Bronchial epithelial cell (primary cell): ENCODE results near the gene C2orf81. TPM values are rescaled to one million over a fixed set of nuclear protein-coding genes. Genes with fewer than 3 reads are reported as not detected.

Experiments used
- DNase-seq: peaks from one replicate; pipeline ENCODE4 v3.0.0-alpha.2; 2010; ENCODE audit warnings: low read depth
- FAIRE-seq: peaks from 2 replicates; lab custom pipeline; 2011; peaks lifted over from hg19 to GRCh38; lab: Jason Lieb, UNC
- H3K27me3 ChIP-seq: 2 replicates; pipeline ENCODE4 v1.5.1; 2011; ENCODE audit warnings: low read length; ENCODE audit not compliant: control insufficient read depth, insufficient read depth
- H3K36me3 ChIP-seq: 2 replicates; pipeline ENCODE4 v1.5.1; 2011; ENCODE audit warnings: low read length; ENCODE audit not compliant: control insufficient read depth, insufficient read depth
- H3K4me3 ChIP-seq: 2 replicates; pipeline ENCODE4 v1.5.1; 2011; ENCODE audit warnings: mild to moderate bottlenecking, low read depth, low read length, control low read depth
- total RNA-seq: library from RNA; depleted of rRNA; stranded (reverse); fragments of >200 nt; gene quantifications from 2 replicates; pipeline ENCODE4 v1.2.1, GENCODE V29; 2014
- TF ChIP-seq, protein P1 (sequence below): IDR thresholded peaks from 2 replicates; pipeline ENCODE4 v1.5.1; 2011; ENCODE audit warnings: mild to moderate bottlenecking, moderate library complexity, low read length, control low read depth, inconsistent platforms; ENCODE audit not compliant: insufficient read depth, severe bottlenecking

C2orf81 gene
- total RNA-seq, 1 donor from 2014 or later = 0.26 TPM

- H3K4me3 ChIP-seq = peak within 1 kb of the TSS; percentile 64
- no peaks in the 10 kb centered on the region for H3K36me3 ChIP-seq
- DNase-seq (peak; percentile 64), FAIRE-seq (no peak)
- TF ChIP-seq, protein P1, sequence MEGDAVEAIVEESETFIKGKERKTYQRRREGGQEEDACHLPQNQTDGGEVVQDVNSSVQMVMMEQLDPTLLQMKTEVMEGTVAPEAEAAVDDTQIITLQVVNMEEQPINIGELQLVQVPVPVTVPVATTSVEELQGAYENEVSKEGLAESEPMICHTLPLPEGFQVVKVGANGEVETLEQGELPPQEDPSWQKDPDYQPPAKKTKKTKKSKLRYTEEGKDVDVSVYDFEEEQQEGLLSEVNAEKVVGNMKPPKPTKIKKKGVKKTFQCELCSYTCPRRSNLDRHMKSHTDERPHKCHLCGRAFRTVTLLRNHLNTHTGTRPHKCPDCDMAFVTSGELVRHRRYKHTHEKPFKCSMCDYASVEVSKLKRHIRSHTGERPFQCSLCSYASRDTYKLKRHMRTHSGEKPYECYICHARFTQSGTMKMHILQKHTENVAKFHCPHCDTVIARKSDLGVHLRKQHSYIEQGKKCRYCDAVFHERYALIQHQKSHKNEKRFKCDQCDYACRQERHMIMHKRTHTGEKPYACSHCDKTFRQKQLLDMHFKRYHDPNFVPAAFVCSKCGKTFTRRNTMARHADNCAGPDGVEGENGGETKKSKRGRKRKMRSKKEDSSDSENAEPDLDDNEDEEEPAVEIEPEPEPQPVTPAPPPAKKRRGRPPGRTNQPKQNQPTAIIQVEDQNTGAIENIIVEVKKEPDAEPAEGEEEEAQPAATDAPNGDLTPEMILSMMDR = peak; percentile 16
- H3K27me3 ChIP-seq = no peaks in the 10 kb centered on the region
Observed at GRCh38 chr2:74441690-74442482, 20.5 kb upstream of the C2orf81 start, which contains the start of gene RTKN. TSS of gene RTKN (minus strand) at chr2:74441937. CDS start at chr2:74441816, 121 bp downstream.

GRCh38 chr2:74441170-74441689, 19.8 kb upstream of the C2orf81 start:
- DNase-seq (no peak), FAIRE-seq (no peak)
- H3K27me3 ChIP-seq = no peaks in the 10 kb centered on the region
- peaks cover under 1% of the 10 kb centered on the region for H3K36me3 ChIP-seq
- peak overlapping the region; percentile 64 for H3K4me3 ChIP-seq
- TF ChIP-seq, protein P1 = no peak

DNA sequence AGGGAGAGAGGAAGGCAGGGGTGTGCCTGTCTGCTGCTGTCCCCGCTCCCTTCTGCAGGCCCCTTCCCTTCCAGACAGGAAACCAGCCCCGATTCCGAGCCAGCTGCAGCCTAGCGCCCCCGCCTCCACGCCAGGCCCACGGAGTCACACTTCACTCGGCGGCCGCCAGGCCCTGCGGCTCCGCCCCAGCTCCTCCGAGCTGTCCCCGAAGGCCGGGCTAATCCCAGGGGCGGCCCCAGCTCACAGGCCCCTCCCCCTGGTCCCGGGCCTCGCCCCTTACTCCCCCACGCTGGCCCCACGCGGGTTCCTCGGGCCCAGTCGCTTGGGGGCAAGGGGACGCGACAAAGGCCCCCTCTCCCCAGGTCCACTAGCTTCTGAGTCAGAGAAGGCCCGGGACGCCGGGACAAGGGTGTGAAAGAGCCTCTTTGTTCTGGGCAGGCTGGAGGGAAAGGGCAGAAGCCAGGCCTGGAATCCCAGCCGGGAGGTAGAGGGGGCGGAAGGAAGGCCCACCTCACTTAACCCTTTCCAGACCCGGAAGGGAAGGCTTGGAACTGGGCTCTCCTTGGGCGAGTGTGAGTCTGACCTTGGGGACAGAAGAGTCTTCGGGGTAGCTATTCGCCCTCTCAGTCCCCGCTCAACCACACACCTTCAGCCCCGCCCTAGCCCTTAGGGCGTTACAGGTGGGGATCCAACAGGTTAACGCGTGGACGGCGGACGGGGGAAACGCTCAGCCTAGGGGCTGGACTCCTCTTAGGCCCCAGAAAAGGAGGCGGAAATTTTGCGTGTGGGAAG, 19.2 kb upstream of the C2orf81 start:
- Histone ChIP-seq H3K4me3 (peak overlapping the region; percentile 64), H3K36me3 (peaks cover 2% of the 10 kb centered on the region), H3K27me3 (no peaks in the 10 kb centered on the region)
- no peak for FAIRE-seq
- TF ChIP-seq, protein P1 = peak; percentile 31
- peak; percentile 55 for DNase-seq

- no peak for DNase-seq
- TF ChIP-seq, protein P1 = no peak
Observed at GRCh38 chr2:74439803-74440377, 18.5 kb upstream of the C2orf81 start.

GRCh38 chr2:74439373-74439772, 18.0 kb upstream of the C2orf81 start:
- TF ChIP-seq, protein P1 = no peak
- DNase-seq (no peak), FAIRE-seq (no peak)
- Histone ChIP-seq H3K27me3 (no peaks in the 10 kb centered on the region), H3K36me3 (peaks cover 2% of the 10 kb centered on the region), H3K4me3 (no peak overlapping the region)

More at GRCh38 chr2:74439803-74440377, 18.5 kb upstream of the C2orf81 start:
- FAIRE-seq = no peak
- Histone ChIP-seq H3K27me3 (no peaks in the 10 kb centered on the region), H3K36me3 (peaks cover 2% of the 10 kb centered on the region), H3K4me3 (peak overlapping the region; percentile 64)
